Uterus (tissue), 4 donors: ENCODE measurements around the gene LGSN. TPM values are rescaled to one million over a fixed set of nuclear protein-coding genes. Genes with fewer than 3 reads are reported as not detected.

Source experiments
- DNase-seq, 2 donors: peaks; one replicate each; pipeline ENCODE4 v3.0.0-alpha.2; 2019 to 2020
- H3K27ac ChIP-seq, 2 donors: fragments of 200-600 bp; sonication (generic); 1 replicate in 1 of 2; 2 replicates in 1 of 2; pipeline ENCODE4 v1.5.1; 2016 to 2018
- H3K27me3 ChIP-seq, 2 donors: fragments of 200-600 bp; sonication (generic); one replicate each; pipeline ENCODE4 v1.5.1; 2018 to 2019; ENCODE audit warnings: control low read depth in 1 of 2
- H3K36me3 ChIP-seq, 2 donors: fragments of 200-600 bp; sonication (generic); one replicate each; pipeline ENCODE4 v1.5.1; 2019; ENCODE audit warnings: control low read depth in 1 of 2
- H3K4me1 ChIP-seq, 2 donors: fragments of 200-600 bp; sonication (generic); one replicate each; pipeline ENCODE4 v1.5.1; 2018 to 2019; ENCODE audit warnings: control low read depth in 1 of 2
- H3K4me3 ChIP-seq, 2 donors: fragments of 200-600 bp; sonication (generic); 1 replicate in 1 of 2; 2 replicates in 1 of 2; pipeline ENCODE4 v1.5.1; 2018 to 2019; ENCODE audit warnings: mild to moderate bottlenecking in 1 of 2
- H3K9me3 ChIP-seq, 2 donors: fragments of 200-600 bp; sonication (generic); one replicate each; pipeline ENCODE4 v1.5.1; 2019; ENCODE audit warnings: control low read depth in 1 of 2
- POLR2A ChIP-seq, 2 donors: fragments of 450-650 bp; IDR thresholded peaks; one replicate each; pipeline ENCODE4 v1.6.1; 2016; ENCODE audit warnings: antibody characterized with exemption in 2 of 2, mild to moderate bottlenecking in 1 of 2, moderate library complexity in 1 of 2
- intact Hi-C: fragments of 100-400 bp; cut with DNase I; formaldehyde crosslinking; loops from one replicate; pipeline ENCODE4 v1.15.1; 2023; ENCODE audit warnings: low total_unique reads
- total RNA-seq, 4 donors: library from RNA; depleted of rRNA in 3 of 4; stranded (reverse); fragments of >200 nt in 3 of 4; gene quantifications; one replicate each; pipeline versions ENCODE4 v1.1.0 to v1.2.4, GENCODE V29; 2014 to 2023
- TF ChIP-seq, protein P1 (sequence below), 4 experiments: fragments of 200-600 bp in 2 of 4; fragments of 450-650 bp in 2 of 4; sonication (generic) in 2 of 4; IDR thresholded peaks; one replicate each; pipeline ENCODE4 v1.5.1; 2016 to 2019; ENCODE audit warnings: antibody characterized with exemption in 4 of 4, mild to moderate bottlenecking in 2 of 4, moderate library complexity in 1 of 4
- donor health status: DM: yes; HTN: yes; CAD: no.

The LGSN gene
- total RNA-seq, 4 donors from 2014 or later, result 0.41 TPM; not detected in 3

DNA sequence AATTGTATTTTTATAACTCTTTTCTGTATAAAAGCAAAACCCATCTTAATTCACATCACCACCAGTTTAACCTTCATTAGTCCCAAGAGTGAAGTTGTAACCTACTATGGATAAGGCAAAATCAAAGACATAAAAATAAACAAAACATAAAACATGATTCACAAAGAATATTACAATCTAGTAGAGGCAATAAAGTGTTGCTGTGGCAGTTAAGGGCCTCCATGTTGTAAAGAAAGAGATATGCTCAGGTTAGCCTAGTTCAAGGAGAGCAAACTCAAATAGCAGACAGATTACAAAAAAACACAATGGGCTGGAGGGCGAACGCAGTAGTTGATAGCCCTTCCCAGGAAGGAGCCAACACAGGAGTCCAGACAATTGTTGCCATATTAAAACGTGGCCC, 13.4 kb downstream of the LGSN start:
- intact Hi-C loops, result no loop called here
- no peak for DNase-seq
- no peaks in the 10 kb centered on the region for H3K9me3 ChIP-seq
- H3K27ac ChIP-seq, result no peak overlapping the region
- H3K27me3 ChIP-seq, result no peaks in the 10 kb centered on the region
- H3K36me3 ChIP-seq, result no peaks in the 10 kb centered on the region
- no peak for TF ChIP-seq POLR2A (IDR thresholded peaks at IDR 0.05)
- TF ChIP-seq, protein P1, sequence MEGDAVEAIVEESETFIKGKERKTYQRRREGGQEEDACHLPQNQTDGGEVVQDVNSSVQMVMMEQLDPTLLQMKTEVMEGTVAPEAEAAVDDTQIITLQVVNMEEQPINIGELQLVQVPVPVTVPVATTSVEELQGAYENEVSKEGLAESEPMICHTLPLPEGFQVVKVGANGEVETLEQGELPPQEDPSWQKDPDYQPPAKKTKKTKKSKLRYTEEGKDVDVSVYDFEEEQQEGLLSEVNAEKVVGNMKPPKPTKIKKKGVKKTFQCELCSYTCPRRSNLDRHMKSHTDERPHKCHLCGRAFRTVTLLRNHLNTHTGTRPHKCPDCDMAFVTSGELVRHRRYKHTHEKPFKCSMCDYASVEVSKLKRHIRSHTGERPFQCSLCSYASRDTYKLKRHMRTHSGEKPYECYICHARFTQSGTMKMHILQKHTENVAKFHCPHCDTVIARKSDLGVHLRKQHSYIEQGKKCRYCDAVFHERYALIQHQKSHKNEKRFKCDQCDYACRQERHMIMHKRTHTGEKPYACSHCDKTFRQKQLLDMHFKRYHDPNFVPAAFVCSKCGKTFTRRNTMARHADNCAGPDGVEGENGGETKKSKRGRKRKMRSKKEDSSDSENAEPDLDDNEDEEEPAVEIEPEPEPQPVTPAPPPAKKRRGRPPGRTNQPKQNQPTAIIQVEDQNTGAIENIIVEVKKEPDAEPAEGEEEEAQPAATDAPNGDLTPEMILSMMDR (IDR thresholded peaks at IDR 0.05), result no peak
- no peaks in the 10 kb centered on the region for H3K4me1 ChIP-seq
- H3K4me3 ChIP-seq, result no peak overlapping the region

DNA sequence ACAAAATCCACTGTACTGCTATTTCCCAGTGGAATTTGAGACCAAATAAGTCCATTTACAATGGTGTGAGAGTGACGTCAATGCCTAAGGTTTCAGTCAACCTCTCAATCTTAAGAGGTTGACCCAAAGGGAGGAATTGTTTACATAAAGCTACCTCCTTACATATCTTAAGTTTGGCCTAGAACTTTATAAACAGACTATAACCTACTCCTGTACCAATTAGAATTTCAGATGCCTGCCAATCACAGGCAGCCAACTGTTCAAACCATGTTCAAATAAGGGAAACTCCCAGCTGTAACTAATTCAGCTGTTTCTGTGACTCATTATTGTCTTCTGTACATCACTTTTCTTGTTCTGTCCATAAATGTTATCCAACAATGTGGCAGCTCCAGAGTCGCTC, 14.5 kb downstream of the LGSN start:
- intact Hi-C loops, result no loop called here
- TF ChIP-seq, protein P1 (IDR thresholded peaks at IDR 0.05), result no peak
- no peak for TF ChIP-seq POLR2A (IDR thresholded peaks at IDR 0.05)
- Histone ChIP-seq H3K27ac (no peak overlapping the region), H3K4me1 (no peaks in the 10 kb centered on the region), H3K27me3 (no peaks in the 10 kb centered on the region), H3K36me3 (no peaks in the 10 kb centered on the region), H3K9me3 (no peaks in the 10 kb centered on the region), H3K4me3 (no peak overlapping the region)
- DNase-seq, result no peak

DNA sequence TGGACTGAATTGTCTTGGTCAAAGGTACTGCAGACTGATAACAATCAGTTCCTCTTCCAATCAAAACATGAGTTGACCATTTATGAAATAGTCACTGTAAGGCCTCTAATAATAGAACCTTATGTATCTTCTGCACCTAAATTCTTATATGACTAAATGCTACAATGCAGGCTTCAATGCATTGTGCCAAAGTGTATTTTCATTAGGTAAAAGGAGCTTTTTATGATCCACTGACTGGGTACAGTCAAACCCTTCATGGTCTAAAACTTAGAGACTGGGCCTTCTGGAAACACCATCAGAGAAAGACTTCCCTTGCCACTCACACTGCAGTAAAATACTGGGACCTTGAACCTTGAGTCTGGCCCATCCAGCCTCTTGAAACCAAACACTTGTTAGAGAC, 16.3 kb downstream of the LGSN start:
- no peaks in the 10 kb centered on the region for H3K9me3 ChIP-seq
- TF ChIP-seq, protein P1 (IDR thresholded peaks at IDR 0.05), result no peak
- TF ChIP-seq POLR2A (IDR thresholded peaks at IDR 0.05), result no peak
- H3K36me3 ChIP-seq, result no peaks in the 10 kb centered on the region
- DNase-seq, result no peak
- intact Hi-C loops, result no loop called here
- no peak overlapping the region for H3K4me3 ChIP-seq
- H3K27ac ChIP-seq, result no peak overlapping the region
- H3K4me1 ChIP-seq, result no peaks in the 10 kb centered on the region
- H3K27me3 ChIP-seq, result no peaks in the 10 kb centered on the region

DNA sequence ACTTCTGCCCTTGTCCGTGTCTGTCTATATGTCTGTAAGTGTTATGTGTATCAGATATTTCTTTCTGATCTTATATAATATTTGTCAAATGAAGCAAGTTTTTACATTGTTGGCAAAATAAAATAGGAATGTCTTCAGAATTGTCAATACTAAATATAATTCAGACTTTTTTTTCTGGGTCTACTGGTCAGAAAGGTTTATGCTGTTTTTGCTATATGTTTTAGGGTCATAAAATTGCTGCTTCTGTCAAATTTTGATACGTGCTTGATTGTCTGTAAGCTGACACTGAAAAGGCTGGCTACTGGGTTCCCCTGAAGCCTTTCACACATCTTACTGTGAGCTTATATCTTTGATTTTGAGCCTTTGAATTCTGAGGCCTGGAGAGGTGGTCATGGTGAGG, 20.1 kb downstream of the LGSN start:
- H3K36me3 ChIP-seq, result no peaks in the 10 kb centered on the region
- no peak overlapping the region for H3K4me3 ChIP-seq
- no peaks in the 10 kb centered on the region for H3K27me3 ChIP-seq
- DNase-seq, result no peak
- H3K9me3 ChIP-seq, result no peaks in the 10 kb centered on the region
- no peaks in the 10 kb centered on the region for H3K4me1 ChIP-seq
- H3K27ac ChIP-seq, result no peak overlapping the region
- intact Hi-C loops, result no loop called here
- no peak for TF ChIP-seq POLR2A (IDR thresholded peaks at IDR 0.05)
- TF ChIP-seq, protein P1 (IDR thresholded peaks at IDR 0.05), result no peak

DNA sequence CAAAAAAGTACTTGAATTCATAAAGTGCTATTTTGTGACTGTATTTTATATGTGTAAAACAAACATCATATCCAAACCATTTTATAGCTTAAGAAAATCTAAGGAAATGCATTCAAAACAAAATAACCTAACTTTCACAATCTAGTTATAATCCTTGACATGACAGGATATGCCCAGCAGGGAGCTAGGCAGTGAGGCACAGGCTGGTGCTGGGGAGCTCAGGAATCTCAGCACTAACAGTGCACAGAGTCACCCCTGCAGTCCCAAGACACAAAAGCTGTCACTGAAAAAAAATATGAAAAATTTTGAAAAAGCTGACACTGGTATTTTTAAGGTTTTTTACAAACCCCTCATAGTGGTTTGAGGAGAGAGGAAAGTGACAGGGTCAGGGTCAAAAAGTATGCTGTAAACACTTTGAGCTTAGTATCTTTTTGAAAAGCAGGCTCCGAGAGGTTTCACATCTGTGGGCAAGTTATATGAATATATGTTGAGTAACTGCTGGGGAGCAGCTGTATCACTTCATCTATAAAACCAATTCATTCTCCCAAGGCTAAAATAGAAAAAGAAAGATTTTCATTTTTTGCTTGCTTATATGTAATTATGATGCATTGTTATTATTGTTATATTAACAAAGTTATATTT, 24.1 kb downstream of the LGSN start:
- no peaks in the 10 kb centered on the region for H3K36me3 ChIP-seq
- no peak overlapping the region for H3K27ac ChIP-seq
- H3K9me3 ChIP-seq, result no peaks in the 10 kb centered on the region
- H3K27me3 ChIP-seq, result no peaks in the 10 kb centered on the region
- TF ChIP-seq, protein P1 (IDR thresholded peaks at IDR 0.05), result no peak
- no peak for TF ChIP-seq POLR2A (IDR thresholded peaks at IDR 0.05)
- H3K4me1 ChIP-seq, result no peaks in the 10 kb centered on the region
- DNase-seq, result no peak
- no peak overlapping the region for H3K4me3 ChIP-seq
- intact Hi-C loops, result no loop called here
